Stimulated activated CD8-positive, alpha-beta memory T cell treated with anti-CD3 and anti-CD28 coated beads, Interleukin-15, amount 100 ng/mL, for 4 hours (primary cell): ENCODE measurements around the gene UNC45B.
"Not testable (repeated sequence)": the region's sequence is repeated elsewhere in the genome, so short reads cannot be mapped to it uniquely, and the experiment has no call there.

Experiments
- DNase-seq, 2 donors: peaks; one replicate each; pipeline ENCODE4 v3.0.0-alpha.2; 2020; ENCODE audit warnings: low read depth in 2 of 2

Gene UNC45B

GRCh38 chr17:35142467-35142796, 5.2 kb upstream of the UNC45B start:
- DNase-seq, result no peak

- no peak for DNase-seq
Observed at GRCh38 chr17:35144840-35145239, 2.8 kb upstream of the UNC45B start.

- DNase-seq, result no peak
Observed at GRCh38 chr17:35146214-35146833, 1.3 kb upstream of the UNC45B start.

GRCh38 chr17:35148144-35148543, 527 bp downstream of the UNC45B start:
- no peak for DNase-seq

- no peak for DNase-seq
Observed at GRCh38 chr17:35149941-35150340, 2.3 kb downstream of the UNC45B start.

- not testable (repeated sequence) for DNase-seq
Observed at GRCh38 chr17:35151080-35151479, 3.5 kb downstream of the UNC45B start.

GRCh38 chr17:35152421-35153140, 5.0 kb downstream of the UNC45B start:
- DNase-seq, result no peak

- DNase-seq, result no peak
Observed at GRCh38 chr17:35154196-35155165, 6.9 kb downstream of the UNC45B start.

GRCh38 chr17:35155246-35155645, 7.6 kb downstream of the UNC45B start:
- DNase-seq, result no peak

GRCh38 chr17:35159940-35160339, 12.3 kb downstream of the UNC45B start:
- DNase-seq, result no peak

- no peak for DNase-seq
Observed at GRCh38 chr17:35160354-35161201, 13.0 kb downstream of the UNC45B start.

GRCh38 chr17:35161281-35161761, 13.7 kb downstream of the UNC45B start:
- DNase-seq, result no peak

- no peak for DNase-seq
Observed at GRCh38 chr17:35162755-35163154, 15.1 kb downstream of the UNC45B start.

- DNase-seq, result no peak
Observed at GRCh38 chr17:35163886-35164285, 16.3 kb downstream of the UNC45B start.

GRCh38 chr17:35164716-35165115, 17.1 kb downstream of the UNC45B start:
- DNase-seq, result no peak

GRCh38 chr17:35166526-35166925, 18.9 kb downstream of the UNC45B start:
- no peak for DNase-seq

- DNase-seq, result no peak
Observed at GRCh38 chr17:35167046-35167445, 19.4 kb downstream of the UNC45B start.

- DNase-seq, result no peak
Observed at GRCh38 chr17:35167666-35168065, 20.0 kb downstream of the UNC45B start.

- no peak for DNase-seq
Observed at GRCh38 chr17:35169835-35170363, 22.3 kb downstream of the UNC45B start.

GRCh38 chr17:35170968-35171771, 23.6 kb downstream of the UNC45B start:
- no peak for DNase-seq
